ENCODE measurements around the gene ALDH1A1.

The ALDH1A1 gene

GRCh38 chr9:72951520-72952380 is 1.1 kb downstream of the ALDH1A1 start:
- DNase-seq (ENCODE audit: low read depth in 2 of 2), result no peak
- TF ChIP-seq CTCF (IDR thresholded peaks at IDR 0.05; ENCODE audit: low read depth, low read length), result no peak
- no peak overlapping the region for H3K4me3 ChIP-seq (replicated peaks in 1 of 2; ENCODE audit: low read depth in 2 of 2, low read length in 2 of 2)

- no peak for TF ChIP-seq CTCF (IDR thresholded peaks at IDR 0.05; ENCODE audit: low read depth, low read length)
- H3K4me3 ChIP-seq (replicated peaks in 1 of 2; ENCODE audit: low read depth in 2 of 2, low read length in 2 of 2), result no peak overlapping the region
- no peak for DNase-seq (ENCODE audit: low read depth in 2 of 2)
Observed at GRCh38 chr9:72950875-72951442, 1.9 kb downstream of the ALDH1A1 start.

GRCh38 chr9:72949918-72950325 is 2.9 kb downstream of the ALDH1A1 start:
- no peak for DNase-seq (ENCODE audit: low read depth in 2 of 2)
- H3K4me3 ChIP-seq (replicated peaks in 1 of 2; ENCODE audit: low read depth in 2 of 2, low read length in 2 of 2), result no peak overlapping the region
- TF ChIP-seq CTCF (IDR thresholded peaks at IDR 0.05; ENCODE audit: low read depth, low read length), result no peak

- no peak for DNase-seq (ENCODE audit: low read depth in 2 of 2)
- no peak overlapping the region for H3K4me3 ChIP-seq (replicated peaks in 1 of 2; ENCODE audit: low read depth in 2 of 2, low read length in 2 of 2)
- no peak for TF ChIP-seq CTCF (IDR thresholded peaks at IDR 0.05; ENCODE audit: low read depth, low read length)
Observed at GRCh38 chr9:72949244-72949582, 3.6 kb downstream of the ALDH1A1 start.

GRCh38 chr9:72948575-72949243 is 4.1 kb downstream of the ALDH1A1 start:
- TF ChIP-seq CTCF (IDR thresholded peaks at IDR 0.05; ENCODE audit: low read depth, low read length), result no peak
- no peak for DNase-seq (ENCODE audit: low read depth in 2 of 2)
- H3K4me3 ChIP-seq (replicated peaks in 1 of 2; ENCODE audit: low read depth in 2 of 2, low read length in 2 of 2), result no peak overlapping the region

GRCh38 chr9:72947984-72948465 is 4.8 kb downstream of the ALDH1A1 start:
- no peak for TF ChIP-seq CTCF (IDR thresholded peaks at IDR 0.05; ENCODE audit: low read depth, low read length)
- H3K4me3 ChIP-seq (replicated peaks in 1 of 2; ENCODE audit: low read depth in 2 of 2, low read length in 2 of 2), result no peak overlapping the region
- no peak for DNase-seq (ENCODE audit: low read depth in 2 of 2)
